ENCODE results near the gene ETV3.
"Not testable (repeated sequence)": the region's sequence is repeated elsewhere in the genome, so short reads cannot be mapped to it uniquely, and the experiment has no call there.

ETV3 gene

DNA sequence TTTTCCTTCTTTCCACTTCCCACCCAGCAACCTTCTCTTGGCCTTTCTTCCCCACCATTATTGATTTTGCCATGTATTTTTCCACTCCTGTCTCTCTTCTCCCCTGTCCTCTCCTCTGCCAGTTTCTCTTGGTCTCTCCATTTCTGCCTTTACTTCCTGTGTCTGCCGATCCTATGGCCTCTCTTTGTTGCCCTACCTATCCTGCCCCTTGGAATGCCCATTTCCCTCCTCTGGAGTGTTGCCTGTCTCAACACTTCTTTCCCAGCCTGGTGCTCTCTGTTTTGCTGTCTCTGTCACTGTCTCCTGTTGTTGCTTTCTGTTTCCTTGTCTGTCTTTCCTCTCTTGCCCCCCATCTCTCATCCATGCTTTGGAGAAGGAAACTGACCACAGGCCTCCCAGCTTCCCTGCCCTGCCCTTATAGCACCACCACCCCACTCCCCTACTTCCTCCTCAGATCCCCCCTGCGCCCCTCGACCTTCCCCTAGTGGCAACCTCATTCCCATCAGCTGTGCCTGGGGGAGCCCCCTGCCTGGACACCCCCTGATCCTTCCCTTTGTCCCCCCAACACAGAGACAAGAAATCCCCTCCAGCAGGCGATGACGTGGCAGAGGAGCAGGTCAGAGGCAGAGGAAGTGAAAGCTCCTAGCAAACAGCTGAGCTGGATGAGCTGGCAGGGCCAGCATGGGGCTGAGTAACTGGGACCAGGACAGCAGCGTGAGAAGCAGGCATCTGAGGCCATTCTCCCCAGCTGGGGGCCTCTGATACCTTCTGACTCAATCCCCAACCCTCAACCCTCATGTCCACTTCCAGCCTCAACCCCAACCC, 32.0 kb downstream of the ETV3 start:
- TF ChIP-seq, protein P1, sequence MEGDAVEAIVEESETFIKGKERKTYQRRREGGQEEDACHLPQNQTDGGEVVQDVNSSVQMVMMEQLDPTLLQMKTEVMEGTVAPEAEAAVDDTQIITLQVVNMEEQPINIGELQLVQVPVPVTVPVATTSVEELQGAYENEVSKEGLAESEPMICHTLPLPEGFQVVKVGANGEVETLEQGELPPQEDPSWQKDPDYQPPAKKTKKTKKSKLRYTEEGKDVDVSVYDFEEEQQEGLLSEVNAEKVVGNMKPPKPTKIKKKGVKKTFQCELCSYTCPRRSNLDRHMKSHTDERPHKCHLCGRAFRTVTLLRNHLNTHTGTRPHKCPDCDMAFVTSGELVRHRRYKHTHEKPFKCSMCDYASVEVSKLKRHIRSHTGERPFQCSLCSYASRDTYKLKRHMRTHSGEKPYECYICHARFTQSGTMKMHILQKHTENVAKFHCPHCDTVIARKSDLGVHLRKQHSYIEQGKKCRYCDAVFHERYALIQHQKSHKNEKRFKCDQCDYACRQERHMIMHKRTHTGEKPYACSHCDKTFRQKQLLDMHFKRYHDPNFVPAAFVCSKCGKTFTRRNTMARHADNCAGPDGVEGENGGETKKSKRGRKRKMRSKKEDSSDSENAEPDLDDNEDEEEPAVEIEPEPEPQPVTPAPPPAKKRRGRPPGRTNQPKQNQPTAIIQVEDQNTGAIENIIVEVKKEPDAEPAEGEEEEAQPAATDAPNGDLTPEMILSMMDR (IDR thresholded peaks at IDR 0.05), result no peak
- TF ChIP-seq ZFX (IDR thresholded peaks at IDR 0.05; ENCODE audit: borderline replicate concordance), result no peak
- H3K27ac ChIP-seq, result no peak overlapping the region

- no peak overlapping the region for H3K27ac ChIP-seq
- TF ChIP-seq ZFX (IDR thresholded peaks at IDR 0.05; ENCODE audit: borderline replicate concordance), result no peak
Measured at GRCh38 chr1:157105298-157105987, 32.8 kb downstream of the ETV3 start.

DNA sequence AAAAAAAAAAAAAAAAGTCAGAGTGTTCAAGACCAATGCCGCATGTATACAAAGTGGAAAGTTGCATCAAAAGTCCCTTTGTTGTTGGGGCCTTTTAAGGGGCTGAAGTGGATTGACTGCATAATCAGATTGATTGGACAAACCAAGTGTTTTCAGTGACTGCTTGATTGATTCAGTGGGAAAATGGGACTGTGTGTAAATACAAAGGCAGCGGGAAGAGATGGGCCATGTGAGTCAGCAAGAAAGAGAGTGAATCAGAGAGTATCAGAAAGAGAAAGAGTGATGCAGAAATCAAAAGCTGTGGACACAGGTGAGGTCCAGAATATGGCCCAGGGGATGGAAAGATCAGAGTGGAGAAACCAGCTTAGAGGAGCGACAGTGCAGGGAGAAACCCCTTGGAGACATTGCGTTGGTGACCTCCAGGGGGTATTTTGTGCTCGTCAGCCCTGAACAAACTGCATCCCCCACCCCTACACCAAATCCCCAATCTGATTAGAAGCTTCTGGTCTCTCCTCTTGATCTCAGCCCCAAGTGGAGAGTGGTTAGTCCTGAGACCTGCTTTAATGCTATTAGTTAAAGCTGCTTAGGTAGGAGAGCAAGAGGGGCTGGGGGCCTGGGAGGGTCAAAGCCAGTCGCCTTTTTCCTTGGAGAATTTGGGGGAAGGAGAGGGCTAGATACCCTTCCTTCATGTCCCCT, 33.4 kb downstream of the ETV3 start:
- no peak overlapping the region for H3K27ac ChIP-seq
- TF ChIP-seq ZFX (IDR thresholded peaks at IDR 0.05; ENCODE audit: borderline replicate concordance), result no peak
- TF ChIP-seq, protein P1 (IDR thresholded peaks at IDR 0.05), result no peak

DNA sequence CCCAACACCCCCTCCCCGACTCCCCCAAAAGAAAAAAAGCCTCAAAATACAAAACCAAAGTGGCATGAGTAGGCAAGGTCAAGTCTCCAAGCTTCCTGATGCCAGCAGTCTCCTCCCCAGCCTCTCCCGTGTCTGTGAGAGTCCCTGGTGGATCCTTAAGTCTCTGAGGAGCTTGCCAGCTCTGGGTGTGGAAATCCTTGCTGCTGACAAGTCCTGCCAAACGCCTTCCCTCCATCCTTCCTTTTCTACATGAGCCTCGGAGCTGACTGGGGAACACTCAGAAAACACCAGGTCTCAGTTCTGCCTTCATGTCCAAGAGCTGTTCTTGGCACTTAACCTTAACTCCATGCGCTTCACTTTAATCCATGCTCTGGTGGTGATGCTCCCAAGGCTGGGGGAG, 34.9 kb downstream of the ETV3 start:
- no peak overlapping the region for H3K27ac ChIP-seq
- no peak for TF ChIP-seq ZFX (IDR thresholded peaks at IDR 0.05; ENCODE audit: borderline replicate concordance)
- TF ChIP-seq, protein P1 (IDR thresholded peaks at IDR 0.05), result no peak

- H3K27ac ChIP-seq, result no peak overlapping the region
- TF ChIP-seq ZFX (IDR thresholded peaks at IDR 0.05; ENCODE audit: borderline replicate concordance), result no peak
- TF ChIP-seq, protein P1 (IDR thresholded peaks at IDR 0.05), result no peak
Measured at GRCh38 chr1:157101149-157101548, 37.0 kb downstream of the ETV3 start.

GRCh38 chr1:157099633-157100009, 38.6 kb downstream of the ETV3 start, which contains the start of gene ETV3L:
Gene ETV3L, minus strand, starts transcription at chr1:157099808. Its CDS starts 285 bp downstream, at chr1:157099523.
- H3K27ac ChIP-seq, result no peak within 1 kb of the TSS
- TF ChIP-seq ZFX (IDR thresholded peaks at IDR 0.05; ENCODE audit: borderline replicate concordance), result no peak
- TF ChIP-seq, protein P1 (IDR thresholded peaks at IDR 0.05), result no peak

- not testable (repeated sequence) for H3K27ac ChIP-seq
Measured at GRCh38 chr1:157098987-157099632, 39.1 kb downstream of the ETV3 start.

Measured in 22Rv1 (cell line).